ENCODE results near the gene DCDC2.
"Not testable (repeated sequence)": the region's sequence is repeated elsewhere in the genome, so short reads cannot be mapped to it uniquely, and the experiment has no call there.

Gene DCDC2

GRCh38 chr6:24357336-24358218 is at the start of gene DCDC2:
Gene DCDC2 (minus strand): TSS chr6:24358059. CDS start chr6:24357750, 309 bp downstream.
- DNase-seq = peak; percentile 30

GRCh38 chr6:24405262-24405661 is 47.4 kb upstream of the DCDC2 start:
- no peak for DNase-seq

DNA sequence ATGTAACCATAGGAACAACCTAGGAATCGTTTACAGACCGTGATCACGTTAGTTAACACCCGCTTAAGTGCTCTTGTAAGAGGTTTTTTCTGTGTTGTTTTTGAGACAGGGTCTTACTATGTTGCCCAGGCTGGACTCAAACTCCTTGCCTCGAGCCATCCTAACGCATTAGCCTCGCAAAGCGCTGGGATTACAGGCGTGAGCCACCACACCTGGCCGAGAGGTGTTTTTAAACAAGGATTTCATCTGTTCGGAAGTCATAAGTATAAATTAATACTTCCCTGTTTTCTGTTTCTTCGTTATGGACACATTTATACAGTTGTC is 45.6 kb upstream of the DCDC2 start:
- DNase-seq = no peak

- DNase-seq = peak; percentile 83
These were observed 45.0 kb upstream of the DCDC2 start, which contains the start of gene MRS2 for GRCh38 chr6:24402697-24403500. Gene MRS2 (plus strand): TSS chr6:24402936. CDS start chr6:24403047, 111 bp downstream.

- no peak for DNase-seq
These were observed 43.6 kb upstream of the DCDC2 start for GRCh38 chr6:24401458-24401857.

DNA sequence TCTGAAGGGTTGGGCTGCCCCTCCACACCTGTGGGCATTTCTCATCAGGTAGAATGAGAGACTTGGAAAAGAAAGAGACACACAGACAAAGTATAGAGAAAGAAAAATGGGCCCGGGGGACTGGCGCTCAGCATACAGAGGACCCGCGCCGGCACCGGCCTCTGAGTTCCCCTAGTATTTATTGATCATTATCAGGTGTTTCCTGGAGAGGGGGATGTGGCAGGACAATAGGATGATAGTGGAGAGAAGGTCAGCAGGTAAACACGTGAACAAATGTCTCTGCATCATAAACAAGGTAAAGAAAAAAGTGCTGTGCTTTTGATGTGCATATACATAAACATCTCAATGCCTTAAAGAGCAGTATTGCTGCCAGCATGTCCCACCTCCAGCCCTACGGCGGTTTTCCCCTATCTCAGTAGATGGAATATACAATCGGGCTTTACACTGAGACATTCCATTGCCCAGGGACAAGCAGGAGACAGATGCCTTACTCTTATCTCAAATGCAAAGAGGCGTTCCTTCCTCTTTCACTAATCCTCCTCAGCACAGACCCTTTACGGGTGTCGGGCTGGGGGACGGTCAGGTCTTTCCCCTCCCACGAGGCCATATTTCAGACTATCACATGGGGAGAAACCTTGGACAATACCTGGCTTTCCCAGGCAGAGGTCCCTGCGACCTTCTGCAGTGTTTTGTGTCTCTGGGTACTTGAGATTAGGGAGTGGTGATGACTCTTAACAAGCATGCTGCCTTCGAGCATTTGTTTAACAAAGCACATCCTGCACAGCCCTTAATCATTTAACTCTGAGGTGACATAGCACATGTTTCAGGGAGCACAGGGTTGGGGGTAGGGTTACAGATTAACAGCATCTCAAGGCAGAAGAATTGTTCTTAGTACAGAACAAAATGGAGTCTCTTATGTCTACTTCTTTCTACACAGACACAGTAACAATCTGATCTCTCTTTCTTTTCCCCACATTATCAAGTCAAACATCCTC is 42.5 kb upstream of the DCDC2 start:
- not testable (repeated sequence) for DNase-seq

GRCh38 chr6:24397631-24398030 is 39.8 kb upstream of the DCDC2 start:
- DNase-seq = no peak

- no peak for DNase-seq
These were observed 39.0 kb upstream of the DCDC2 start for GRCh38 chr6:24396824-24397223.

DNA sequence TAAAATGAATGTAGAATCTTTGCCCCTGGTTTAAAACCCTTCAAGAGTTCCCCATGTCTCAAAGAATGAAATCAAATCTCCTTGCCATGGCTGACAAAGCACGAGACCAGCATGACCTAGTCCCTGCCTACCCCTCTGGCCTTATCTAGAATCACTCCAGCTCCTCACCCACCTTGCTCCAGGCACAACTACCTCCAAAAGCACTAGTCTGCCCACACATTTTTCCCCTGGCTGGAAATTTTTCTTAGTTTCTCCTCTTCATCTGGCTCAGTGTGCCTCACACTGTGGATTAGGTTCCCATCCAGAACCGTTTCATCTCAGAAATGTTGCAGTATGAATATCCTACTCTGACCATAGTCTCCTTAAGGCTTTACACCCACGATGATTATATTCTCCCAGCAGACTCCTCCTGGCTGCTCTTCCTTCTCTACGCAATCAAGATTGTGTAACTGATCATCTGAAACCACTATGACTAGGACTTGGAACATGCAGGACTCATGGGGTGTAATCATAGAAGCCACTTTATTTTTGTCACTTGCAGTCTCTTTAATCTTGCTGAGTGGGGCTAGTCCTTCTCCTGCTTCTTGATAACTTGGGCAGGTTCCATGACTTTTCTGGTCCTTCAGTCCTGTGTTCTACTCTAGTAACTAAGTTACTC is 37.0 kb upstream of the DCDC2 start:
- no peak for DNase-seq

- DNase-seq = no peak
These were observed 36.4 kb upstream of the DCDC2 start for GRCh38 chr6:24394061-24394779.

GRCh38 chr6:24391756-24392405 is 34.0 kb upstream of the DCDC2 start:
- DNase-seq = no peak

- no peak for DNase-seq
These were observed 33.3 kb upstream of the DCDC2 start for GRCh38 chr6:24391208-24391607.

- no peak for DNase-seq
These were observed 30.0 kb upstream of the DCDC2 start for GRCh38 chr6:24387818-24388217.

GRCh38 chr6:24385536-24386269 is 27.8 kb upstream of the DCDC2 start:
- no peak for DNase-seq

DNA sequence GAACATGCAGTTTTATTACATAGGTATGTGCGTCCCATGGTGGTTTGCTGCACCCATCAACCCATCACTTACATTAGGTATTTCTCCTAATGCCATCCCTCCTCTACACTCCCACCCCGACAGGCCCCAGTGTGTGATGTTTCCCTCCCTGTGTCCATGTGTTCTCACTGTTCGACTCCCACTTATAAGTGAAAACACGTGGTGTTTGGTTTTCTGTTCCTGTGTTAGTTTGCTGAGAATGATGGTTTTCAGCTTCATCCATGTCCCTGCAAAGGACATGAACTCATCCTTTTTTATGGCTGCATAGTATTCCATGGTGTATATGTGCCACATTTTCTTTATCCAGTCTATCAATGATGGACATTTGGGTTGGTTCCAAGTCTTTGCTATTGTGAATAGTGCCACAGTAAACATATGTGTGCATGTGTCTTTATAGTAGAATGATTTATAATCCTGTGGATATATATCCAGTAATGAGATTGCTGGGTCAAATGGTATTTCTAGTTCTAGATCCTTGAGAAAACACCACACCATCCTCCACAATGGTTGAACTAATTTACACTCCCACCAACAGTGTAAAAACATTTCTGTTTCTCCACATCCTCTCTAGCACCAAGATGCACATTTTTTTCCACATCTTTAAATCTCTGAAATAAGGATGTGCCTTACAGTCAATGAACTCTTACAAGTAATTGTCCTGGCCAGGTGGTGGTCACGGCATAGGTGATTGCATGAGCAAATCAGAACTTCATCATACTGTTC is 26.7 kb upstream of the DCDC2 start:
- not testable (repeated sequence) for DNase-seq

GRCh38 chr6:24382891-24383494 is 25.1 kb upstream of the DCDC2 start:
- not testable (repeated sequence) for DNase-seq

GRCh38 chr6:24382220-24382540 is 24.3 kb upstream of the DCDC2 start:
- DNase-seq = no peak

DNA sequence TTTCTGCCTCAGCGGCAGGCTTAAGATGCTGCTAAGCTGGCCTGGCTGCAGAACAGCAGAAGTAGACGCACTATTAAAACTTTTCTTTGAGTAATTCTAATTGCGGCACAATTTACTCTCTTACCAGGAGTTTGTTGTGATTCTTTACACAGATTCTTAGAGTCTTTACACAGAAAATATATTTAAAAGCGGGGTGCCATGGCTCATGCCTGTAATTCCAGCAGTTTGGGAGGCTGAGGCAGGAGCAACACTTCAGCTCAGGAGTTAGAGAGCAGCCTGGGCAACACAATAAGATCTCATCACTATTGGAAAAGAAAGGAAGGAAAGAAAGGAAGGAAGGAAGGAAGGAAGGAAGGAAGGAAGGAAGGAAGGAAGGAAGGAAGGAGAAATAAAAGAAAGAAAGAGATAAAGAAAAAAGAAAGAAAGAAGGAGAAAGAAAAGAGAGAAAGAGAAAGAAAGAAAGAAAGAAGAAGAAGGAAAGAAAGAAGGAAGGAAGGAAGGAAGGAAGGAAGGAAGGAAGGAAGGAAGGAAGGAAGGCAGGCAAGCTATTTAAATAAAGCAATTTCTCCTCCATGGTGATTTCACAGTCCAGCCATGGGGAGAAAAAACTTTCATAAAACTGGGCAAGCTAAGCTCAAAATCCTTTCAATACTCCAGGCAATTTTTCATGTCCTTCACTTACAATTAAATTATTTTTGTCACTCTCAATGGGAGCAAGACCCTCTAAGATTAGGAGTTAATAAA is 23.8 kb upstream of the DCDC2 start:
- DNase-seq = no peak

All from CD4-positive, alpha-beta T cell treated with Interleukin-4 for 4 hours (primary cell).